Thyroid gland (tissue), 4 donors: Measurements from ENCODE around the gene TALDO1. TPM values are rescaled to one million over a fixed set of nuclear protein-coding genes. Genes with fewer than 3 reads are reported as not detected.
A peak's percentile ranks its signal among the peaks of the same experiment; 100 is the strongest.

ENCODE experiments used
- DNase-seq, 2 donors: peaks; one replicate each; pipeline ENCODE4 v3.0.0-alpha.2; 2019
- H3K27ac ChIP-seq, 3 donors: fragments of 200-600 bp; sonication (generic); 1 replicate in 2 of 3; 2 replicates in 1 of 3; pipeline ENCODE4 v1.5.1; 2016 to 2019; ENCODE audit warnings: mild to moderate bottlenecking in 1 of 3, moderate library complexity in 1 of 3
- H3K27me3 ChIP-seq: fragments of 200-600 bp; sonication (generic); one replicate; pipeline ENCODE4 v1.5.1; 2019
- H3K36me3 ChIP-seq, 2 donors: fragments of 200-600 bp; sonication (generic); one replicate each; pipeline ENCODE4 v1.5.1; 2016 to 2019
- H3K4me1 ChIP-seq, 2 donors: fragments of 200-600 bp; sonication (generic); one replicate each; pipeline ENCODE4 v1.5.1; 2017 to 2019
- H3K4me3 ChIP-seq, 3 donors: fragments of 200-600 bp; sonication (generic); replicated peaks in 1 of 3; 1 replicate in 2 of 3; 2 replicates in 1 of 3; pipeline ENCODE4 v1.5.1; 2016; ENCODE audit warnings: mild to moderate bottlenecking in 1 of 3
- H3K9me3 ChIP-seq: fragments of 200-600 bp; sonication (generic); one replicate; pipeline ENCODE4 v1.5.1; 2017
- CTCF ChIP-seq, 6 experiments: fragments of 200-600 bp in 3 of 6; fragments of 450-650 bp in 3 of 6; sonication (generic) in 3 of 6; IDR thresholded peaks; one replicate each; pipeline ENCODE4 v1.5.1; 2016 to 2019; ENCODE audit warnings: antibody characterized with exemption in 6 of 6, mild to moderate bottlenecking in 2 of 6, inconsistent platforms in 1 of 6, moderate library complexity in 1 of 6
- POLR2A ChIP-seq, 2 donors: fragments of 450-650 bp; IDR thresholded peaks; one replicate each; pipeline ENCODE4 v1.6.1; 2017; ENCODE audit warnings: antibody characterized with exemption in 2 of 2, mild to moderate bottlenecking in 2 of 2, moderate library complexity in 1 of 2
- WGBS, 2 donors: methylation state at CpG; one replicate each; pipeline ENCODE4 v1.1.5; 2017; 5-methylcytosine and 5-hydroxymethylcytosine counted together
- intact Hi-C: fragments of 100-400 bp; cut with DNase I; formaldehyde crosslinking; loops from one replicate; pipeline ENCODE4 v1.15.1; 2023
- total RNA-seq, 4 donors: library from RNA; depleted of rRNA; stranded (reverse); fragments of >200 nt; gene quantifications; one replicate each; pipeline ENCODE4 v1.2.3, GENCODE V29; 2016

The TALDO1 gene
- total RNA-seq, 4 donors from 2014 or later: 300 to 965 (median 558) TPM

GRCh38 chr11:699753-700152, 47.5 kb upstream of the TALDO1 start:
- H3K4me1 ChIP-seq: peaks cover 22 to 62% of the 10 kb centered on the region in 2 donors
- peaks cover 0 to 3% of the 10 kb centered on the region in 2 donors for H3K36me3 ChIP-seq
- H3K27ac ChIP-seq: peak overlapping the region in 2 of 3 donors; percentile 48 to 100
- DNase-seq: no peak
- no peak overlapping the region for H3K4me3 ChIP-seq
- WGBS, 2 donors: 73 to 83% methylated on average over 1 of the region's 1 CpG
- intact Hi-C loops: no loop called here
- TF ChIP-seq POLR2A (IDR thresholded peaks at IDR 0.05) (no peak), CTCF (IDR thresholded peaks at IDR 0.05) (no peak)
- H3K27me3 ChIP-seq: no peaks in the 10 kb centered on the region
- H3K9me3 ChIP-seq: no peaks in the 10 kb centered on the region

- TF ChIP-seq CTCF (IDR thresholded peaks at IDR 0.05) (no peak), POLR2A (IDR thresholded peaks at IDR 0.05) (no peak)
- Histone ChIP-seq H3K4me1 (peaks cover 22 to 75% of the 10 kb centered on the region in 2 donors), H3K4me3 (no peak overlapping the region), H3K27ac (peak overlapping the region in 1 of 3 donors; percentile 43), H3K36me3 (peaks cover 0 to 3% of the 10 kb centered on the region in 2 donors), H3K27me3 (no peaks in the 10 kb centered on the region), H3K9me3 (no peaks in the 10 kb centered on the region)
- DNase-seq: no peak
- 97 to 98% methylated on average over 14 to 21 of the region's 22 CpGs for whole genome bisulfite sequencing, 2 donors
- intact Hi-C loops: no loop called here
These were observed 45.4 kb upstream of the TALDO1 start for GRCh38 chr11:701741-702461.

GRCh38 chr11:702462-703461, 44.5 kb upstream of the TALDO1 start:
- intact Hi-C loops: no loop called here
- H3K4me1 ChIP-seq: peaks cover 21 to 76% of the 10 kb centered on the region in 2 donors
- 79 to 81% methylated on average over 8 to 13 of the region's 26 CpGs for WGBS, 2 donors

GRCh38 chr11:703506-703905, 43.8 kb upstream of the TALDO1 start:
- H3K9me3 ChIP-seq: no peaks in the 10 kb centered on the region
- intact Hi-C loops: no loop called here
- H3K4me3 ChIP-seq: no peak overlapping the region
- peaks cover 0 to 3% of the 10 kb centered on the region in 2 donors for H3K36me3 ChIP-seq
- H3K27me3 ChIP-seq: no peaks in the 10 kb centered on the region
- 96 to 99% methylated on average over 8 to 9 of the region's 9 CpGs for WGBS, 2 donors
- peaks cover 24 to 75% of the 10 kb centered on the region in 2 donors for H3K4me1 ChIP-seq
- no peak for TF ChIP-seq POLR2A (IDR thresholded peaks at IDR 0.05)
- TF ChIP-seq CTCF (IDR thresholded peaks at IDR 0.05): no peak
- DNase-seq: no peak
- H3K27ac ChIP-seq: peak overlapping the region in 2 of 3 donors; percentile 16 to 65

More at GRCh38 chr11:702462-703461, 44.5 kb upstream of the TALDO1 start:
- Histone ChIP-seq H3K27ac (peak overlapping the region in 2 of 3 donors; percentile 16 to 65), H3K4me3 (no peak overlapping the region), H3K9me3 (no peaks in the 10 kb centered on the region), H3K36me3 (peaks cover 0 to 3% of the 10 kb centered on the region in 2 donors), H3K27me3 (no peaks in the 10 kb centered on the region)
- no peak for TF ChIP-seq CTCF (IDR thresholded peaks at IDR 0.05)
- TF ChIP-seq POLR2A (IDR thresholded peaks at IDR 0.05): peak in 1 of 2 donors; percentile 28
- peak; percentile 50 to 69 for DNase-seq
